C4-2B (cell line): ENCODE data around the gene AGFG1.

Source experiments
- ZFX ChIP-seq: fragments of 450-650 bp; IDR thresholded peaks from 2 replicates; pipeline ENCODE4 v1.6.1; 2017
- TF ChIP-seq, protein P1 (sequence below): fragments of 450-650 bp; conservative IDR thresholded peaks from 2 replicates; pipeline ENCODE4 v1.5.1; 2017; ENCODE audit warnings: mild to moderate bottlenecking

DNA sequence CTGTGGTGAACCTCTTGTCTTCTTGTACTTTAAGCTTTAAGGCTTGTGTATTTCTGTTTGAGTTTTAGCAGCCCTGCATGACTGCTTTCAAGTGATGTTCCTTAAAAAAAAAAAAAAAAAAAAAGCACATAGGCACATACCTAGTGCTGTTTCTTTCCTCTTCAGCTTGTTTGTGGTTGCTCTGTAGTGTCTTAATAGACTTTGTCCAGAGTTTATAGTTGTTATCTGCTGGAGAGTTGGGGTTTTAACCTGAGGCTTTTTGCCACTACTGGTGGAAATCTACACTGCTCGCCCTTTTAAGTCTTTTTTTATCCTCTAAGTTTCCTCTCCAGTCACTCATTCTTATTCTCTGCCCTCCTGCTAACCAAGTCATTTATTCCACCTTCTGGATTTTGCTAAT is 34.5 kb downstream of the AGFG1 start:
- no peak for TF ChIP-seq ZFX
- TF ChIP-seq, protein P1, sequence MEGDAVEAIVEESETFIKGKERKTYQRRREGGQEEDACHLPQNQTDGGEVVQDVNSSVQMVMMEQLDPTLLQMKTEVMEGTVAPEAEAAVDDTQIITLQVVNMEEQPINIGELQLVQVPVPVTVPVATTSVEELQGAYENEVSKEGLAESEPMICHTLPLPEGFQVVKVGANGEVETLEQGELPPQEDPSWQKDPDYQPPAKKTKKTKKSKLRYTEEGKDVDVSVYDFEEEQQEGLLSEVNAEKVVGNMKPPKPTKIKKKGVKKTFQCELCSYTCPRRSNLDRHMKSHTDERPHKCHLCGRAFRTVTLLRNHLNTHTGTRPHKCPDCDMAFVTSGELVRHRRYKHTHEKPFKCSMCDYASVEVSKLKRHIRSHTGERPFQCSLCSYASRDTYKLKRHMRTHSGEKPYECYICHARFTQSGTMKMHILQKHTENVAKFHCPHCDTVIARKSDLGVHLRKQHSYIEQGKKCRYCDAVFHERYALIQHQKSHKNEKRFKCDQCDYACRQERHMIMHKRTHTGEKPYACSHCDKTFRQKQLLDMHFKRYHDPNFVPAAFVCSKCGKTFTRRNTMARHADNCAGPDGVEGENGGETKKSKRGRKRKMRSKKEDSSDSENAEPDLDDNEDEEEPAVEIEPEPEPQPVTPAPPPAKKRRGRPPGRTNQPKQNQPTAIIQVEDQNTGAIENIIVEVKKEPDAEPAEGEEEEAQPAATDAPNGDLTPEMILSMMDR: no peak
